HG03280 (cell line): ENCODE results near the gene SORL1.
"Not testable (repeated sequence)": the region's sequence is repeated elsewhere in the genome, so short reads cannot be mapped to it uniquely, and the experiment has no call there.

Experiments used
- ATAC-seq: cut with Tn5 transposase; IDR thresholded peaks from one replicate; pipeline ENCODE4 v1.9.1; 2021; ENCODE audit warnings: mild to moderate bottlenecking, moderate library complexity; ENCODE audit not compliant: unreplicated experiment

Gene SORL1

DNA sequence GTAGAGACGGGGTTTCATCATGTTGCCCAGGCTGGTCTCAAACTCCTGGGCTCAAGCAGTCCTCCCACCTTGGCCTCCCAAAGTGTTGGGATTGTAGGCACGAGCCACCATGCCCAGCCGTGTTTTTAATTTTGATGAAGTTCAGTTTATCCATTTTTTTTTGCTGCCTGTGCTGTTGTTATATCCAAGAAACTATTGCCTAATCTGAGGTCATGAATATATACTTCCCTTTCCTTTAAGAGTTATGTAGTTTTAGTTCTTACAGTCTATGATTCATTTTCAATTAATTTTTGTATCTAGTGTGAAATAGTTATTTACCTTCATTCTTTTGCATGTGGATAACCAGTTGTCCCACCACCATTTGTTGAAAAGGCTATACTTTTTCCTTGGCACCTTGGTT, 50.9 kb downstream of the SORL1 start:
- ATAC-seq: no peak

DNA sequence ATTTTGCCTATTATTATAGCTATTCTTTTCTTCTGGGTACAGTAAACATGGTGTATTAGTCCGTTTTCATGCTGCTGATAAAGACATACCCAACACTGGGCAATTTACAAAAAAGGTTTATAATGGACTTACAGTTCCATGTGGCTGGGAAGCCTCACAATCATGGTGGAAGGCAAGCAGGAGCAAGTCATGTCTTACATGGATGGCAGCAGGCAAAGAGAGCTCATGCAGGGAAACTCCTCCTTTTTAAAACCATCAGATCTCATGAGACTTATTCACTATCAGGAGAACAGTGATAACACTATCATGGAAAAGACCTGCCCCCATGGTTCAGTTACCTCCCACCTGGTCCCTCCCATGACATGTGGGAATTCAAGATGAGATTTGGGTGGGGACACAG, 54.1 kb downstream of the SORL1 start:
- not testable (repeated sequence) for ATAC-seq

DNA sequence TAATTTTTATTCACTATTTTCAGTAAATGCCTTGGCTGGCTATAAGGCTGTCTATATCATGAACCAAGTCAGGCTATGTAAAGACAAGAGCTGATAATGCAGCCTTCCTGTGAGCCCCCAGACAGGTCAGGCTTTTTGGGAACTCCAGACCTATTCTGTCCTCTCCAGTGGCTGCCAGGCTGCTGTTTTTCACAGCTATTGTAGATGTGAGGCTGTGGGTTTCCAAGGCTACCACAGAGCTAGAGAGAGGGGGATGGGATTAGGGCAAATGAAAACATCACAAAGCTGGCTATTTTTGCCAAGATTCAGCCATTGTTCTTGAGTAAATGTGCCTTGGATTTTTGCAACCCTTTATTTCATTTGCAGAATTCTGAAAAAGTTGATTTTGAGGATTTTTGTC, 56.3 kb downstream of the SORL1 start:
- no peak for ATAC-seq

DNA sequence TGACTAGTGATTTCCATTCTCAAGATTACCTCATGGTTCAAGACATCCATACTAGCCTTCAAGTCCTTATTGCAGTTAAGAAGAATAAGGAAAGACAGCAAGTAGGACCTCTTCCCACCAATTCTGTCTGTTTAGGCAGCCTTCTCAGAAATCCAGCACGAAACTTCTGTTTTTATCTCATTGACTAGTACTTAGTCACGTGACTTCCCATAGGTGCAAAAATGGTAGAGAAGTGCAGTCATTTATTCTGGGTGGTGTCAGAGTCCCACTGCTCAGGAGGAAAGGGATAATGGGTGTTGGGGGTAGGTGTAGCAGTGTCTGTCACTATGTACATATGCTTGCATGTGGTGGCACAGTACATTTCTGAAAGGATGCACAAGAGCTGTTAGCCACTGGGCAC, 58.3 kb downstream of the SORL1 start:
- ATAC-seq: no peak

DNA sequence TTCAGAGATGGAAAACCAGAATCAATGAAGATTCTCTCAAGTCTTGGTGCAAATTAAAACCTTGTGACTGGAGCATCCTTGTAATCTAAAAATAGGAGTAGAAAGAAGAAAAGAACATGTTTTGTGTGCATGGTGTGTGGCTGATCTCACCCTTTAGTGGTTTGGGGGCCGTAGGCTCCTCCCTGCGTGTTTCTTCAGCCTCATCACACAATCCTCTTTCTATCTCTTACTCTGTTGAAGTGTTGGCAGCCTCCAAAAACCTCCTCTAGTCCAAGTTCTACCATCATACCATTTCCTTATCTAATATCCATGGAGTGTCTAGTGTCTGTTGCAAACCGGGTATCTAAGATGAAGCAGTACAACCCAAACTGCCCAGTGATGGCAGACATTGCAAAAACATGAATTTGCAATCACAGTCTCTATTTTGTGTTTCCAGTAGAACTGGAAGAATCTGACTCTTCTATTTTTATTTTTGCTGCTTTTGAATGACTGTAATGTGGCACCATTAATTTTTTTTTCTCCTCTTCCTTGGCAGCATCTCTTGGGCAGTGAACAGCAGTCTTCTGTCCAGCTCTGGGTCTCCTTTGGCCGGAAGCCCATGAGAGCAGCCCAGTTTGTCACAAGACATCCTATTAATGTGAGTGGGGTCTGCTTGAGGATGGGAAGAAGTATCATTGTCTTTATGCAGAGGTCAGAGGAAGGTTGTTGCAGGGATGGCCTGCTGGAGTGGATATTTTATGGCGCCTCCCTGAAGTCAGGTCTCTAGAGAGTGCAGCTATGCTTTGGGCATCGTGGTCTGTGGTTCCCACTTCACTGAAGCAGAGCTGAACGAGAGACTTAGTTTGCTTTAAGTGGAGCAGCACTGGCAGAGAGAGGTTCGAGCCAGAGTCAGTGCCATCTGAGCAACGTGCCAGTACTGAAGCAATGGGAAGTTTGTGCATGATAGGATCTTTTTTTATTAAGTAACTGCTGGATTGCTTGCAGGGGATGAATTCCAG, 60.7 kb downstream of the SORL1 start:
- no peak for ATAC-seq

DNA sequence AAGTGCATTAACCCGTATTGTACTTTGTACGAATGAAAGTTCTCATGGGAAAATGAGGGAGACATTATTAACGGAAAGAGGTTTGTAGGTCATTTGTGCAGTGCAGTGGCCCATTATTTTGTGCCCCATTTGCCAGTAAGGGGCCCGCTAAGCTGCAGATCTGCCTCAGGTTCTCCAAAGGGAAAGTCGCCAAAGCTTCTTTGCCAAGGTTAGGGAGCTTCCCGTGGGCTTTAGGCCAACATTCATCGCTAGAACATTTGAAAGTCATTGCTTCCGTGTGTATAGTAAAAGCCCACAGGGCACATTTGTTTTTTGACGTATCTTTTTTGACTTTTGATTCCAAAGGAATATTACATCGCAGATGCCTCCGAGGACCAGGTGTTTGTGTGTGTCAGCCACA, 61.7 kb downstream of the SORL1 start:
- ATAC-seq: no peak

DNA sequence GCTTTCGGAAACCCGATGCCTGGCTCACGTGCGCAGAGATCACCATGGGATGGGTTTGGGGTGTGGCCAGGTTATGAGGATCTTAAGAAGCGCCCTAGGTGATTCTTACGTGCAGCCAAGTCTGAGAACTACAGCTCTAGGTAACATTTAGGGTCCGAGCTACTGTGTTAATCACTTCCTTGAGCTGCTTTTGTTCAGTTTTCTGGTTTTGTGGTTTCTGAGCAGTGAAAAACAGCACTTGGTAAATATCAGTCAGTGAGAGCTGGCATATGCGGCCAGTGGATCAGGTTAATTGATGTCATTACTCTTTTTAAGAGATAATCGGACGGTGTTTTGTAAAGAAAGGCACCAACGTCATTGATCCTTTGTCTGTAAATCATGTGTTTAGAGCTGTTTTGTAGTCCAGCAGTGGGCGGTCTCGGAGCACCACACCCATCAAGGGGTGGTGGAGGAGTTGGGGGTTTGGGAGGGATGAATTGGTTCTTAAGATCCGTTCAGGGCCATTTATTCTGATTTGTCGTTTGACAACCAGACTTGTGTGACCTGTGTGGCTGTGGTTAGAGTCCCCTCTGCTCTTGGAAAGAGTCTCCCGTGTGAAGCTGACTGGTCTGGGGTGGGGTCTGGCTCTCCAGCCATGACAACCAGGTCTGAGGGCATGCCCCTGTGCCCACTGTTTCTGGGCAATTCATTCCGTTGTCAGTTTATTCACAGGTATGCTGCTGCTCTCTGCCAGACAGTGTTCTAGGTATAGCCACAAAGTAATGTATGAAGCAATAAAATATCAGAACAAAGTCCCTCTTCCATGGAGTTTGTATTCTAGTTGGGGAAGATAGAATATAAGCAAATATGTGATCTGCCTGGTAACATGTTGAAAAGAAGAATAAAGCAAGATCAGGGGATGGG, 62.6 kb downstream of the SORL1 start:
- no peak for ATAC-seq

DNA sequence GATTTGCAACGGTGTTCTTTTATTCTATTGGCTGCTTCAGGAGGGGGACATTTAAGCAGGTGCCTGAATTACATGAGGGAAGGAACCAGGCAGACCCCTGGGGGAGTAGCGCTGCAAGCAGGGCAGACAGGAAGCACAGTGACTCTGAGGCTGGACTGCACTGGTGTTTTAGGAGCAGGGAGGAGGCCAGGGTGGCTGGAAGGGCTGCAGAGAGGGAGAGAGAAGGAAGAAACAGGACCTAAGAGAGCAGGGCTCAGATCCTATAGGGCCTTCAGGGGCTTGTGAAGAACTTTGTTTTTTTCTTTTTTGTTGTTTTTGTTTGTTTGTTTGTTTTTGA, 63.2 kb downstream of the SORL1 start:
- ATAC-seq: no peak

DNA sequence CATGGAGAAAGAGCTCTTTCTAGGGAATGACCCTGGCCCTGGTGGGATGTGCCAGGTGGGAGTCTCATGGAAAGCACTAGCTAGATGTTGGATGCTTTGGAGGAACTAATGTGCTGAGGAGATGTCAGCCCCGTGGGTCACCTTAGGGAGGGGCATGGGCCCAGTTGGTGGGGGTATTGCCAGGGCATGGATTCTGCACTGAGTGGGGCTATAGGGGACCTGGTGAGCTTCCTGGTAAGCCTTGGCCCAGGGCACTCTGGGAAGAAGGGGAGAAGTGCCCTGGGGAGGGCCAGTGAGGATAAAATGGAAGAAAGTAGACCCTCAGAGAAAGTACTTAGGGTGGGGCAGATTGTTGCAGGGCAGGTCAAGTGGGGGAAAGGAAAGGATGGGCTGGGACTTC, 65.9 kb downstream of the SORL1 start:
- ATAC-seq: no peak

DNA sequence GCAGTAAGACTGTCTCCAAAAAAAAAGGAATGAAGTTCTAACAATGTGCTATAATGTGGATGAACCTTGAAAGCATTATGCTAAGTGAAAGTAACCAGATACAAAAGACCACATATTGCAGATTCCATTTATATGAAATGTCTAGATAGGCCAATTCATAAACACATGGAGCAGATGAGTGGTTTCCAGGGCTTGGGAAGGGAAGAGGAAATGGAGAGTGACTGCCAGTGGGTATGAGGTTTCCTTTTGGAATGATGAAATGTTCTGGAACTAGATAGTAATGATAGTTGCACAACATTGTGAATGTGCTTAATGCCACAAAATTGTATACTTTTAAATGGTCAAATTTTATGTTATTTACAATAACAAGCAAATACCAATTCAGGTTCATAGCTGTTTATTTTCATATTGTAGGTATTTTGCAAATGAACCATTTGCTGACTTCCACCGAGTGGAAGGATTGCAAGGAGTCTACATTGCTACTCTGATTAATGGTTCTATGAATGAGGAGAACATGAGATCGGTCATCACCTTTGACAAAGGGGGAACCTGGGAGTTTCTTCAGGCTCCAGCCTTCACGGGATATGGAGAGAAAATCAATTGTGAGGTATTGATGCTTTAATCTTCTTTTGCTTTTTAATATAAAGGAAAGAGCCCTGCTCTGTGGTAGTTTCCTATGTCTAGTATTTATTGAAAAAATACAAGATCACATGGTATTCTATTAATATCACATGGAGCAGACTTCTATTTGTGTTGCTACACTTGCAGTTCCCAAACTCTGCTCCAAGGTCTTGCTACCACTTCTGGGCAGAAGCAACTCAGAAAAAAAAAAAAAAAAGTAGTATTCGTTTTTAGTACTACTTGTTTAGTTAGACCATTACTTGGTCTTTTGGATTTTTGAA, 68.4 kb downstream of the SORL1 start:
- ATAC-seq: no peak

DNA sequence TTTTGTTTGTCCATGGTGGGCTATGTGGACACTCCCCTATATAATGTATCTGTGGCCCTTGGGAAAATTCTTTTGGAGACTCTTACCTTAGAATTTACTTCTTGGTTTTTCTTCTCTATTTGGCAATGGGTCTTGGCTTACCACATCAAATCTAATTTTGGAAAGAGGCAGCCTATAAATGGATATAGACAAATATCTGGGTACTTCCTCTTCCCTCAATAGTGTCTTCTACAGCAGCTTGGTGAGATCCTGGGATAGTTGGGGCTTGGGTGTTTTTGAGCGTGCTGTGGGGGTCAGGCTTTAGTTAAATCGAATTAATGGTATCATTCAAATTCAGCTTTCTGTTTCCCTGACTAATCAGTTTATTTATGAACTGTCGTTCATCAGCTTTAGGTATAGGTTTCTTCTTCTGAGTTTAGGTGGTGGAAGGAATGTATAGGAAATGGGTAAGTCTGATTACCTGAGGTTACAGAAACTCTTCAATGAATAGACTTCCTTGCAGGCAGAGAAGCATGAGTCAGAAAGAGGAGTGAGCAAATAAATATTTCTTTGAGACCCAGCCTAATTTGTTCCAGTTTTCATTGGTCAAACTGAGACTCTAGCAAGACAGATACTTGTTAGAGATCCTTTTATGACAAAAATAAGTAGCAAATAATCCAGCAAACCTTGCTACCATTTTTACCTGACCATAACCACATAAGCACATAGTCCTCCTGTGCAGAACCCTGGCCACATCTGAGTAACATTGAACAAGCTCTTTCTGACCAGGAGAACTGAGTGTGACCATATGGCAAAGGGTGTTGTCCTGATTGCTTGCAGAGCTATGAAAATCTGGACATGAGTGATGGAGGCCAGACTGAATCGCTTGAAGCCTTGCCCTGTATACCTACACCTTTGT, 69.3 kb downstream of the SORL1 start:
- ATAC-seq: no peak

DNA sequence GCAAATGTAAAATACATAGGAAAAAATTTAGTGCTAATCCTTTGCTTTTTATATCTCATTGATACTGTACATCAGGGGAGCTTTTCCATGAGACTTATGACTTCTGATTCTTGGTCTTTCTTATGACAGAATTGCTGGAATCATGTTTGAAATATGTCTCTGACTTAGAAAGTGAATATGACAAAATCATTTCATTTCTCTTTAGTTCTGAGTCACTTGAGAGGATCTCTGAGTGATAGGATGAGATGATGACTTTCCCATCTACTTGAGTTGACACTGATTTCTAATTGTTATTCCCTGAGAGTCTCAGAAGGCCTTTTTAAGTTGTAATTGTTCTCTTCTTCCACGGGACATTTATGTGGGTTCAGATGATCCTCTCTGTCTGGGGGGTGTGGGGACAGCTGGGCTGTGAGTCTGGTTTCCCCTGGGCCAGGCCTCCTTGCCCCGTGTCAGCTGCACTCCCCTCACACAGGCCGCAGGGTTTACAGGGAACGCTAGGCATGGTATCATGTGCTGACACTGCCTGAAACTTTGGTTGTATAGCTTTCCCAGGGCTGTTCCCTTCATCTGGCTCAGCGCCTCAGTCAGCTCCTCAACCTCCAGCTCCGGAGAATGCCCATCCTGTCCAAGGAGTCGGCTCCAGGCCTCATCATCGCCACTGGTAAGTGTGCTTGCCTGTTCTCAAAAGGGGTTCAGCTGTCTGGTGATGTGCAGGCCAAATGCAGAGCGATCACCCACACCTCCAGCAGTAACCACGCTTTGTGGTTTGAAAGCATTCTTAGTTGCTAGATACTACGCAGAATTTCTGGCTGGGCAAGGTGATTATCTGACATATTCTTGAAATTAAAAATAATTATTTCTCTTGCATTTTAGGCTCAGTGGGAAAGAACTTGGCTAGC, 70.2 kb downstream of the SORL1 start:
- no peak for ATAC-seq

DNA sequence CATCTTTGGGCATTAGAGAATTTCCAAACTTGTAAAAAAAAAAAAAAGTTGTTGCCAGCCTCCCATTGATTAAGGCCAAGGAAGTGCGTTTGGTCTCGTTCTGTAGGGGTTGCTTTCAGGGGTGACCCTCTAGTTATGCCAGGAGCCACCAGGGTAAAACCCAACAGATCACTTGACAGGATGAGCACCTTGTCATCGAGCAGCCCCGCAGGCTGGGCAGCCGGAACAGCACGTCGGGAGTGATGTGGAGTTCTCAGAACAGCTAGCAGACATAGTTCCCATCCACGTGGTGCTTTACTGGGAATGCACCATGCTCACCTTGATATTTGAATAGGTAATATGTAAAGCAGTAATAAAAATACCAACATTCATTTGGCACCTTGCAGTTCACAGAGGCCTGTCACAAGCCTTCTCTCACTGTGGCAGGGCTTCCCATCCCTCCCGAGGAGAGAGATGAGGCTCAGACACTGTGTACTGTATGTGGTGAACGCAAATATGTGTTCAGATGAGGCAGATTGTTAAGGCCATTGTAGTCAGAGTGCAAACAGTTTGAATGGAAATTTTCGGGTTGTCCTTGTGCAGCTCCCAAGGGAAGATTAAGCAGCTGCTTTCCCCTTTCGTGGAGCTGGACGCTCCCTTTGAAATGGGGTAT, 71.6 kb downstream of the SORL1 start:
- ATAC-seq: no peak

DNA sequence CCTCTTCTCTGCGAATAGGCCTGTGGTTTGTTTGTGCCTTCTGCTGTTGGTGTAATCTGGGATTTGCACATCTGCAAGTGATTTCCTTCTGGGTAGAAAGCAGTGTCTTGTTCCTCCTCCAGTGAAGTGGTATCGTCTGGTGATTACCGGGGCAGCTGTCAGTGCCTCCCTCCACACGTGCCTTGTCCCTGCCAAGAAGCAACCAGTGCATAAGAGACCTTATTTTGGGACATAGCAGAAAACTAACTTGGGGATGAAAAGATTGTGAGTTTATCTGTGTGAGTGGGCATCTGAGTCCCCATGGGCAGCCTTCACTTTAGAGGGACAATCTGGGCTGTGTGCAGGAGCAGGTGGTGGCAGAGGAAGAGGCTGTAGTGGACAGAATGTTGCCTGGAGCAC, 72.1 kb downstream of the SORL1 start:
- no peak for ATAC-seq

DNA sequence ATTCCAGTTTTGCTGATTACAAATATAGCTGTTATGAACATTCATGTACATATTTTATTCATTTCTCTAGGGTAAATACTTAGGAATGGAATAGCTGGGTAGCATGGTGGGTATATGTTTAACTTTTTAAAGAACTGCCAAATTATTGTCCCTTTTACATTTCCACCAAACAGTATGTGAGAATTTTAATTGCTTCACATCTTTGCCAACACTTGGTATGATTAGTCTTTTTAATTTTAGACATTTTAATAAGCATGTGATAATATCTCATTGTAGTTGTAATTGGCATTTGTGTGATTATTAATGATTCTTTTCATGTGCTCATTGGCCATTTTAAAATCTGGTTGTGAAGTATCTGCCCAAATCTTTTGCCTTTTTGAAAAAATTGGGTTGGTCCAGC, 73.3 kb downstream of the SORL1 start:
- no peak for ATAC-seq

DNA sequence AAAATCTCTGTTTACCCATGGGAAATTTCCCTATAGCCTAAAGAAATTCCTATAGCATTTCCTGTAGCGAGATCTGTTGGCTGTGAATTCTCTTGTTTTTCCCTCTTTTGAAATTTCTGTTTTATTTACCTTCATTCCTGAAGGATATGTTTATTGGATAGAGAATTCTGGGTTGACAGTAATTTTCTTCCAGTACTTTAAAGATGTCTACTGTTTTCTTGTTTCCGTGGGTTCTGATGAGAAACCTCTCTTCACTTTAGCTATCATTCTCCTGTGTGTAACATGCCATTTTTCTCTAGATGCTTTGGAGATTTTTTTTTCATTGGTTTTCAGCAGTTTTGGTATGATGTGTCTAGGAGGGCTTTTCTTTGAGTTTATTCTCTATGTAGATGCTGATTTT, 78.1 kb downstream of the SORL1 start:
- ATAC-seq: no peak

DNA sequence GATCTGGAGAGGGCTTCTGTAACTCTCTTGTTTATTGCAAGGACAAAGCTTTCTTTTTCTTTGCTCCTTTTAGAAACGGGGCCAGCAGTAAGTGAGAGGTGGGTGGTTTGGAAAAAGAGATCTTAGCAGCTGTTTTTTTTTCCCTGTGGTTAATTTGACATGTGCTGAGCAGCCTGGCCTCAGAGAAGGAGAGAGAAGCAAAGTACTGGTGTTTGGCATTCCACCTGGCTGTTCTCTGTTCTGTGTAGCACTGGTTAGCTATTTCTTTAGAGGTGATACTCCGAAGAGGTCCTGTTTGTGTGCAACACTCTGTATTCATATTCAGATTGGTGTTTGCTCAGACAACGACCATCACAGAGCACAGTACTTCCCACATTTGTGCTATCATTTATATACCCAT, 81.5 kb downstream of the SORL1 start:
- ATAC-seq: no peak
